Endothelial cell of umbilical vein (primary cell): Measurements from ENCODE around the gene ZBTB32. TPM values are rescaled to one million over a fixed set of nuclear protein-coding genes. Genes with fewer than 3 reads are reported as not detected.

Source experiments
- BruUV-seq: library from RNA; stranded (reverse); fragments of 400-500 nt; replicated peaks from 2 replicates; lab custom pipeline; 2021; lab: Mats Ljungman, UMichigan
- CTCF ChIA-PET: fragments of 300-600, 350-600 bp; sonication (Branson Sonifier 250); formaldehyde crosslinking; loops from one replicate; lab custom pipeline; 2021; ENCODE audit warnings: antibody characterized with exemption, inconsistent platforms; lab: Charles Lee
- POLR2A ChIA-PET: fragments of 300-600, 350-600 bp; sonication (Branson Sonifier 250); formaldehyde crosslinking; loops from one replicate; lab custom pipeline; 2021; ENCODE audit warnings: antibody characterized with exemption, inconsistent platforms; lab: Charles Lee
- DNase-seq: peaks from one replicate; pipeline ENCODE4 v3.0.0-alpha.2; 2011; ENCODE audit warnings: low read depth, low spot score
- FAIRE-seq: peaks from 2 replicates; lab custom pipeline; 2011; peaks lifted over from hg19 to GRCh38; lab: Jason Lieb, UNC
- H2AFZ ChIP-seq: 2 replicates; pipeline ENCODE4 v1.6.0; 2012; ENCODE audit warnings: low read depth, low read length, control low read depth, inconsistent platforms
- H3K27ac ChIP-seq: 2 replicates; pipeline ENCODE4 v1.5.1; 2011; ENCODE audit warnings: low read depth, mild to moderate bottlenecking, control low read depth, low read length, moderate library complexity; ENCODE audit not compliant: insufficient read depth
- H3K27me3 ChIP-seq, 2 experiments: 2 replicates each; pipeline versions ENCODE4 v1.6.0 to v1.6.1; 2011; ENCODE audit warnings: low read length in 2 of 2, mixed read lengths in 1 of 2; ENCODE audit not compliant: control insufficient read depth in 2 of 2, insufficient read depth in 2 of 2
- H3K36me3 ChIP-seq, 2 experiments: 2 replicates in 1 of 2; 3 replicates in 1 of 2; pipeline ENCODE4 v1.5.1; 2011; ENCODE audit warnings: low read length in 2 of 2, mild to moderate bottlenecking in 1 of 2, moderate library complexity in 1 of 2; ENCODE audit not compliant: control insufficient read depth in 2 of 2, insufficient read depth in 2 of 2; ENCODE audit errors: extremely low read depth in 1 of 2
- H3K4me1 ChIP-seq: 3 replicates; pipeline ENCODE4 v1.5.1; 2011; ENCODE audit warnings: mild to moderate bottlenecking, low read length; ENCODE audit not compliant: control insufficient read depth, insufficient read depth; ENCODE audit errors: extremely low read depth
- H3K4me2 ChIP-seq: 2 replicates; pipeline ENCODE4 v1.6.1; 2011; ENCODE audit warnings: low read length, control low read depth, mixed read lengths; ENCODE audit not compliant: insufficient read depth
- H3K4me3 ChIP-seq, 3 experiments: fragments of 200-600 bp in 1 of 3; sonication (generic), shearing (Covaris generic) in 1 of 3; replicated peaks in 1 of 3; 2 replicates each; pipeline ENCODE4 v1.5.1; 2011 to 2016; ENCODE audit warnings: control low read depth in 3 of 3, low read length in 3 of 3, mild to moderate bottlenecking in 2 of 3, inconsistent platforms in 1 of 3, low read depth in 1 of 3, moderate library complexity in 1 of 3; ENCODE audit not compliant: insufficient read depth in 1 of 3
- H3K79me2 ChIP-seq: 2 replicates; pipeline ENCODE4 v1.6.0; 2012; ENCODE audit warnings: low read length, inconsistent platforms; ENCODE audit not compliant: control insufficient read depth, insufficient read depth
- H3K9ac ChIP-seq: replicated peaks from 2 replicates; pipeline ENCODE3; 2011; ENCODE audit warnings: low read length, control low read depth; ENCODE audit not compliant: insufficient read depth; ENCODE audit errors: extremely low read depth
- H3K9me1 ChIP-seq: replicated peaks from 3 replicates; pipeline ENCODE4 v1.6.0; 2011; ENCODE audit warnings: mild to moderate bottlenecking, low read length; ENCODE audit not compliant: control insufficient read depth, insufficient read depth; ENCODE audit errors: extremely low read depth
- H3K9me3 ChIP-seq: replicated peaks from 2 replicates; pipeline ENCODE4 v1.5.1; 2012; ENCODE audit warnings: low read length, inconsistent platforms; ENCODE audit not compliant: control insufficient read depth, insufficient read depth
- H4K20me1 ChIP-seq: replicated peaks from 2 replicates; pipeline ENCODE3; 2011; ENCODE audit warnings: mild to moderate bottlenecking, low read length; ENCODE audit not compliant: control insufficient read depth, insufficient read depth; ENCODE audit errors: extremely low read depth
- GATA2 ChIP-seq: IDR thresholded peaks from 2 replicates; pipeline ENCODE4 v1.7.0; 2011; ENCODE audit warnings: low read depth, mild to moderate bottlenecking, moderate library complexity, mixed read lengths, low read length; ENCODE audit not compliant: insufficient read length, insufficient read depth
- POLR2A ChIP-seq: IDR thresholded peaks from 2 replicates; pipeline ENCODE4 v1.6.1; 2012; ENCODE audit warnings: low read depth, mild to moderate bottlenecking, control low read depth, low read length
- POLR2AphosphoS5 ChIP-seq: IDR thresholded peaks from 2 replicates; pipeline ENCODE4 v1.6.1; 2012; ENCODE audit warnings: low read depth, mild to moderate bottlenecking, control low read depth, low read length, moderate library complexity; ENCODE audit not compliant: insufficient read depth
- dilution Hi-C: fragments of 300-500 bp; cut with MboI; formaldehyde crosslinking; loops from one replicate; pipeline ENCODE4 v1.15.0; 2019; ENCODE audit warnings: low sequenced_read_pairs; ENCODE audit not compliant: extremely low pct_ligation_motif_present
- intact Hi-C: fragments of 100-400 bp; cut with micrococcal nuclease; formaldehyde crosslinking; loops from one replicate; pipeline ENCODE4 v1.10.0; 2022
- polyA plus RNA-seq, 4 experiments: library from polyadenylated mRNA; depleted of rRNA in 3 of 4; stranded (reverse) in 3 of 4; unstranded in 1 of 4; fragments of >200 nt; gene quantifications; 2 replicates each; pipeline versions ENCODE4 v1.2.1 to v1.2.3, GENCODE V29; 2011 to 2012; ENCODE audit warnings: missing spikeins in 1 of 4
- total RNA-seq: library from RNA; stranded (reverse); gene quantifications from 2 replicates; pipeline ENCODE4 v1.2.3, GENCODE V29; 2021
- TF ChIP-seq, protein P1 (sequence below), 2 donors: IDR thresholded peaks; 1 replicate in 1 of 2; 2 replicates in 1 of 2; pipeline ENCODE4 v1.5.1; 2011; ENCODE audit warnings: low read length in 2 of 2, mild to moderate bottlenecking in 2 of 2, moderate library complexity in 2 of 2, control low read depth in 1 of 2, inconsistent platforms in 1 of 2, low read depth in 1 of 2; ENCODE audit not compliant: insufficient read depth in 1 of 2; ENCODE audit errors: extremely low read depth in 1 of 2

ZBTB32 gene
- total and polyA plus RNA-seq, 2 donors (not counting 3 experiments of a cell fraction or from before 2014, with no cell fraction given), result not detected

DNA sequence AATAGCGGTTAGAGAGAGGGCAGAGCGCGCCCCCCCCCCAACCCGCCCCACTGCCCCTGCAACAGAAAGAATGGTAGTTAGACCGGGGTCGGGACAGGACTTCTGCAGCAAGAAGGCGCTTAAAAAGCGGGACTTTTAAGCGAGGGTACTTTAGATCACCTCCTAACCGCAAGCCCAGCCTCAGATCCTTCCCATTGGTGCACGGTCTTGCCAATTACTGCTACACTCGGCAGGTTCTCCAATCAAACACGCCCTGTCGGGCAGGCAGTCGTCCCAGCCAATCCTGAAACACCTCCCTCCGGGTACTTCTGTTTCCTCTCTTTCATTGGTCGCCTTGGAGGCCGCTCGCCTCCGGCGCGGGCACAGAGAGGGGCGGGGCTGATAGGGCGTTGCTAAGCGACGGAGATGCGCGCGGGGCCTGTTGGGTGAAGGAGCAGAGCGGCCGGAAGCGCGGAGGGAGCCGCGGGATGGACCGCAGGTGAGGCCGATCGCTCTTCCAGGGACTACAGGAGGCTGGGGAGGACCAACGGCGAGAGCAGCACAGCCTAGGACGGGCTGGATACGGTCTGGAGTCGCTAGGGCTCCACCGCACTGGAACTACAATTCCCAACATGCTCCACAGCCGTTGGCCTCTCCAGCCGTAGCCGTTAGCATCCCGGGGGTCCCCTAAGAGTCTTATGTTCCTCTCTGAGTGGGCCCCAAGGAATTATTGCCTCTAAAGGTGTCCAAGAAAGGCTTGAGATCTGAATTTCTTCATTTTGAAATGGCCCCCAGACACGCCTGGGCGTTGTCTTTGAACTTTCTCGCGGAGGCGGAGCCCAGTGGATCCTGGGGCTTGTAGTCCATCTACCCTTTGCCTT, 53.6 kb downstream of the ZBTB32 start, which contains the start of gene PROSER3:
PROSER3 (plus strand) TSS at position 428 of the 860 bp plus-strand sequence; CDS start at position 468, 40 bp downstream.
- peak; percentile 99 for FAIRE-seq
- H3K79me2 ChIP-seq, result peaks cover 14% of the 10 kb centered on the region
- H3K9ac ChIP-seq, result peak within 1 kb of the TSS; percentile 90
- TF ChIP-seq POLR2A (peak; percentile 29), POLR2AphosphoS5 (peak; percentile 75), GATA2 (no peak)
- TF ChIP-seq, protein P1, sequence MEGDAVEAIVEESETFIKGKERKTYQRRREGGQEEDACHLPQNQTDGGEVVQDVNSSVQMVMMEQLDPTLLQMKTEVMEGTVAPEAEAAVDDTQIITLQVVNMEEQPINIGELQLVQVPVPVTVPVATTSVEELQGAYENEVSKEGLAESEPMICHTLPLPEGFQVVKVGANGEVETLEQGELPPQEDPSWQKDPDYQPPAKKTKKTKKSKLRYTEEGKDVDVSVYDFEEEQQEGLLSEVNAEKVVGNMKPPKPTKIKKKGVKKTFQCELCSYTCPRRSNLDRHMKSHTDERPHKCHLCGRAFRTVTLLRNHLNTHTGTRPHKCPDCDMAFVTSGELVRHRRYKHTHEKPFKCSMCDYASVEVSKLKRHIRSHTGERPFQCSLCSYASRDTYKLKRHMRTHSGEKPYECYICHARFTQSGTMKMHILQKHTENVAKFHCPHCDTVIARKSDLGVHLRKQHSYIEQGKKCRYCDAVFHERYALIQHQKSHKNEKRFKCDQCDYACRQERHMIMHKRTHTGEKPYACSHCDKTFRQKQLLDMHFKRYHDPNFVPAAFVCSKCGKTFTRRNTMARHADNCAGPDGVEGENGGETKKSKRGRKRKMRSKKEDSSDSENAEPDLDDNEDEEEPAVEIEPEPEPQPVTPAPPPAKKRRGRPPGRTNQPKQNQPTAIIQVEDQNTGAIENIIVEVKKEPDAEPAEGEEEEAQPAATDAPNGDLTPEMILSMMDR (IDR thresholded peaks at IDR 0.05; ENCODE audit: extremely low read depth in 1 of 2, insufficient read depth in 1 of 2, low read depth in 1 of 2, low read length in 2 of 2), result no peak
- H3K27ac ChIP-seq, result peak within 1 kb of the TSS; percentile 84
- no peaks in the 10 kb centered on the region for H3K27me3 ChIP-seq
- peaks cover 22% of the 10 kb centered on the region for H3K4me1 ChIP-seq
- no peaks in the 10 kb centered on the region for H4K20me1 ChIP-seq
- CTCF ChIA-PET, result interaction anchor here (0.8 to 0.9 kb wide), 3 partner anchors 10 to 18 kb away, joined by 3 to 4 read pairs (median 3); partner anchors contain the start of gene LIN37
- POLR2A ChIA-PET, result interaction anchor here (0.9 to 1.0 kb wide), 2 partner anchors 10 to 17 kb away, joined by 3 to 5 read pairs; partner anchors contain the start of gene LIN37
- BruUV-seq, result TSS peak; percentile 59
- peak within 1 kb of the TSS; percentile 59 to 89 (median 82) for H3K4me3 ChIP-seq
- H3K4me2 ChIP-seq, result peak within 1 kb of the TSS; percentile 75
- intact Hi-C loops (loop anchor here (1.0 to 5.0 kb wide), 6 partner anchors 10 to 296 kb away; partner anchors contain the start of genes ARHGAP33, COX6B1, LIN37 and PSENEN), dilution Hi-C loops (no loop called here)
- peak within 1 kb of the TSS; percentile 71 for H2AFZ ChIP-seq
- H3K36me3 ChIP-seq, result peaks cover 0 to 11% of the 10 kb centered on the region in 2 experiments
- H3K9me1 ChIP-seq, result no peaks in the 10 kb centered on the region
- no peaks in the 10 kb centered on the region for H3K9me3 ChIP-seq
- peak; percentile 99 for DNase-seq
